ENCODE results near the gene MPZL3. TPM values are rescaled to one million over a fixed set of nuclear protein-coding genes. Genes with fewer than 3 reads are reported as not detected.

MPZL3 gene
- polyA plus RNA-seq, 1 donor from 2014 or later = 3.6 TPM

DNA sequence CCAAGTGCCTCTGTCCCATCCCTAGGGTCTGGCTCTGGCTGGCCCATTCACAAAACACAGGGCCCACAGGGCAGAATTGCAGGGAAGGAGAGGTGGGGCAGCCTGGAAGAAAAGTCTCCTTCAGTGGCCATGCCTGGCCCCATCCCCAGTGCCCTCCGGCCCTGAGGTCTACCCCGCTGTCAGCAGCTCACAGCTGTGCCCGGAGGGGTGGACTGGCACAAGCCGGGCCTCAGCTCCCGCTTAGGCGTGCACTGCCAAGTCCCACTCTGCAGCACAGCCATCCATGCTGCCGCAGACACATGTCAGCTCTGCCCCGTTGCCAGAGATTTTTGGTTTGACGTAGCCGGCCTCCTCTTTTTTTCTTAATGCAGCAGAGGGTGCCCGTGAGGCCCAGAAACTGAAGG is 71.9 kb downstream of the MPZL3 start:
- H3K36me3 ChIP-seq (ENCODE audit: insufficient read depth, low read length) = no peaks in the 10 kb centered on the region
- no peaks in the 10 kb centered on the region for H3K79me2 ChIP-seq (replicated peaks; ENCODE audit: insufficient read depth, low read length)
- no peak overlapping the region for H3K4me2 ChIP-seq (ENCODE audit: low read length)
- no peak overlapping the region for H2AFZ ChIP-seq (ENCODE audit: low read depth, low read length)
- no peaks in the 10 kb centered on the region for H3F3A ChIP-seq (ENCODE audit: insufficient read depth, low read length, poor library complexity, severe bottlenecking)
- peak overlapping the region; percentile 43 for H3K9ac ChIP-seq (ENCODE audit: low read length)
- H3K27me3 ChIP-seq (ENCODE audit: insufficient read depth, low read depth, low read length) = no peaks in the 10 kb centered on the region
- peak overlapping the region; percentile 55 for H3K4me3 ChIP-seq (ENCODE audit: low read length)
- H4K20me1 ChIP-seq (ENCODE audit: insufficient read depth) = no peaks in the 10 kb centered on the region
- TF ChIP-seq, protein P1, sequence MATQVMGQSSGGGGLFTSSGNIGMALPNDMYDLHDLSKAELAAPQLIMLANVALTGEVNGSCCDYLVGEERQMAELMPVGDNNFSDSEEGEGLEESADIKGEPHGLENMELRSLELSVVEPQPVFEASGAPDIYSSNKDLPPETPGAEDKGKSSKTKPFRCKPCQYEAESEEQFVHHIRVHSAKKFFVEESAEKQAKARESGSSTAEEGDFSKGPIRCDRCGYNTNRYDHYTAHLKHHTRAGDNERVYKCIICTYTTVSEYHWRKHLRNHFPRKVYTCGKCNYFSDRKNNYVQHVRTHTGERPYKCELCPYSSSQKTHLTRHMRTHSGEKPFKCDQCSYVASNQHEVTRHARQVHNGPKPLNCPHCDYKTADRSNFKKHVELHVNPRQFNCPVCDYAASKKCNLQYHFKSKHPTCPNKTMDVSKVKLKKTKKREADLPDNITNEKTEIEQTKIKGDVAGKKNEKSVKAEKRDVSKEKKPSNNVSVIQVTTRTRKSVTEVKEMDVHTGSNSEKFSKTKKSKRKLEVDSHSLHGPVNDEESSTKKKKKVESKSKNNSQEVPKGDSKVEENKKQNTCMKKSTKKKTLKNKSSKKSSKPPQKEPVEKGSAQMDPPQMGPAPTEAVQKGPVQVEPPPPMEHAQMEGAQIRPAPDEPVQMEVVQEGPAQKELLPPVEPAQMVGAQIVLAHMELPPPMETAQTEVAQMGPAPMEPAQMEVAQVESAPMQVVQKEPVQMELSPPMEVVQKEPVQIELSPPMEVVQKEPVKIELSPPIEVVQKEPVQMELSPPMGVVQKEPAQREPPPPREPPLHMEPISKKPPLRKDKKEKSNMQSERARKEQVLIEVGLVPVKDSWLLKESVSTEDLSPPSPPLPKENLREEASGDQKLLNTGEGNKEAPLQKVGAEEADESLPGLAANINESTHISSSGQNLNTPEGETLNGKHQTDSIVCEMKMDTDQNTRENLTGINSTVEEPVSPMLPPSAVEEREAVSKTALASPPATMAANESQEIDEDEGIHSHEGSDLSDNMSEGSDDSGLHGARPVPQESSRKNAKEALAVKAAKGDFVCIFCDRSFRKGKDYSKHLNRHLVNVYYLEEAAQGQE (IDR thresholded peaks at IDR 0.05; ENCODE audit: borderline replicate concordance) = no peak
- TF ChIP-seq POLR2AphosphoS5 (IDR thresholded peaks at IDR 0.05) (peak; percentile 11), MXI1 (conservative IDR thresholded peaks at IDR 0.05; ENCODE audit: poor library complexity, severe bottlenecking) (peak; percentile 84), TAF1 (IDR thresholded peaks at IDR 0.05; ENCODE audit: low read depth) (no peak)
- TF ChIP-seq, protein P2, sequence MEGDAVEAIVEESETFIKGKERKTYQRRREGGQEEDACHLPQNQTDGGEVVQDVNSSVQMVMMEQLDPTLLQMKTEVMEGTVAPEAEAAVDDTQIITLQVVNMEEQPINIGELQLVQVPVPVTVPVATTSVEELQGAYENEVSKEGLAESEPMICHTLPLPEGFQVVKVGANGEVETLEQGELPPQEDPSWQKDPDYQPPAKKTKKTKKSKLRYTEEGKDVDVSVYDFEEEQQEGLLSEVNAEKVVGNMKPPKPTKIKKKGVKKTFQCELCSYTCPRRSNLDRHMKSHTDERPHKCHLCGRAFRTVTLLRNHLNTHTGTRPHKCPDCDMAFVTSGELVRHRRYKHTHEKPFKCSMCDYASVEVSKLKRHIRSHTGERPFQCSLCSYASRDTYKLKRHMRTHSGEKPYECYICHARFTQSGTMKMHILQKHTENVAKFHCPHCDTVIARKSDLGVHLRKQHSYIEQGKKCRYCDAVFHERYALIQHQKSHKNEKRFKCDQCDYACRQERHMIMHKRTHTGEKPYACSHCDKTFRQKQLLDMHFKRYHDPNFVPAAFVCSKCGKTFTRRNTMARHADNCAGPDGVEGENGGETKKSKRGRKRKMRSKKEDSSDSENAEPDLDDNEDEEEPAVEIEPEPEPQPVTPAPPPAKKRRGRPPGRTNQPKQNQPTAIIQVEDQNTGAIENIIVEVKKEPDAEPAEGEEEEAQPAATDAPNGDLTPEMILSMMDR (IDR thresholded peaks at IDR 0.05; ENCODE audit: poor library complexity, severe bottlenecking) = peak; percentile 47
- no peaks in the 10 kb centered on the region for H3K9me2 ChIP-seq (ENCODE audit: insufficient read depth, low read length)
- H3K27ac ChIP-seq (ENCODE audit: low read length) = no peak overlapping the region
- H3K9me3 ChIP-seq (ENCODE audit: low read length) = no peaks in the 10 kb centered on the region

DNA sequence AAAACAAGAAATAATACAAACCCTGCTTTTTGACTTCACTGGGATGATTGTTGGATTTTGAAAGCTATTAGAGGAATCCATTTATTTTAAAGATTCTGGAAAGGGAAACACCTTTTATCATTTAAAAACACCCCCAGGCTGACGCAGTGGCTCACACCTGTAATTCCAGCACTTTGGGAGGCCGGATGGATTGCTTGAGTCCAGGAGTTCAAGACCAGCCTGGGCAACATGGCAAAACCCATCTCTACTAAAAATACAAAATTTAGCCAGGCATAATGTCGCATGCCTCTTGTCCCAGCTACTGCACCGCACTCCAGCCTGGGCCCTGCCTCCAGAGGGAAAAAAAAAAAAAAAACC is 75.4 kb downstream of the MPZL3 start:
- Histone ChIP-seq H3K4me2 (ENCODE audit: low read length) (no peak overlapping the region), H3K9me2 (ENCODE audit: insufficient read depth, low read length) (no peaks in the 10 kb centered on the region), H3K9me3 (ENCODE audit: low read length) (no peaks in the 10 kb centered on the region), H3K27ac (ENCODE audit: low read length) (no peak overlapping the region), H3K36me3 (ENCODE audit: insufficient read depth, low read length) (no peaks in the 10 kb centered on the region), H3K9ac (ENCODE audit: low read length) (no peak overlapping the region), H3K27me3 (ENCODE audit: insufficient read depth, low read depth, low read length) (no peaks in the 10 kb centered on the region), H4K20me1 (ENCODE audit: insufficient read depth) (no peaks in the 10 kb centered on the region), H3F3A (ENCODE audit: insufficient read depth, low read length, poor library complexity, severe bottlenecking) (no peaks in the 10 kb centered on the region), H3K4me3 (ENCODE audit: low read length) (peak overlapping the region; percentile 68), H3K79me2 (replicated peaks; ENCODE audit: insufficient read depth, low read length) (no peaks in the 10 kb centered on the region), H2AFZ (ENCODE audit: low read depth, low read length) (no peak overlapping the region)
- TF ChIP-seq POLR2AphosphoS5 (IDR thresholded peaks at IDR 0.05) (no peak), EZH2 (IDR thresholded peaks at IDR 0.05; ENCODE audit: borderline replicate concordance, insufficient read depth, low read length, poor library complexity, severe bottlenecking) (no peak), RAD21 (conservative IDR thresholded peaks at IDR 0.05) (no peak), EP300 (conservative IDR thresholded peaks at IDR 0.05; ENCODE audit: poor library complexity, severe bottlenecking) (no peak), MXI1 (conservative IDR thresholded peaks at IDR 0.05; ENCODE audit: poor library complexity, severe bottlenecking) (no peak), TAF1 (IDR thresholded peaks at IDR 0.05; ENCODE audit: low read depth) (no peak), SMC3 (conservative IDR thresholded peaks at IDR 0.05; ENCODE audit: poor library complexity) (no peak)
- TF ChIP-seq, protein P2 (IDR thresholded peaks at IDR 0.05; ENCODE audit: poor library complexity, severe bottlenecking) = no peak
- TF ChIP-seq, protein P1 (IDR thresholded peaks at IDR 0.05; ENCODE audit: borderline replicate concordance) = no peak

Measured in neural cell (in vitro differentiated cells).